HG03064 (cell line): ENCODE measurements around the gene TMEM250.

ENCODE experiments used
- ATAC-seq: cut with Tn5 transposase; IDR thresholded peaks from one replicate; pipeline ENCODE4 v1.9.1; 2021; ENCODE audit warnings: low read depth; ENCODE audit not compliant: unreplicated experiment

The TMEM250 gene

DNA sequence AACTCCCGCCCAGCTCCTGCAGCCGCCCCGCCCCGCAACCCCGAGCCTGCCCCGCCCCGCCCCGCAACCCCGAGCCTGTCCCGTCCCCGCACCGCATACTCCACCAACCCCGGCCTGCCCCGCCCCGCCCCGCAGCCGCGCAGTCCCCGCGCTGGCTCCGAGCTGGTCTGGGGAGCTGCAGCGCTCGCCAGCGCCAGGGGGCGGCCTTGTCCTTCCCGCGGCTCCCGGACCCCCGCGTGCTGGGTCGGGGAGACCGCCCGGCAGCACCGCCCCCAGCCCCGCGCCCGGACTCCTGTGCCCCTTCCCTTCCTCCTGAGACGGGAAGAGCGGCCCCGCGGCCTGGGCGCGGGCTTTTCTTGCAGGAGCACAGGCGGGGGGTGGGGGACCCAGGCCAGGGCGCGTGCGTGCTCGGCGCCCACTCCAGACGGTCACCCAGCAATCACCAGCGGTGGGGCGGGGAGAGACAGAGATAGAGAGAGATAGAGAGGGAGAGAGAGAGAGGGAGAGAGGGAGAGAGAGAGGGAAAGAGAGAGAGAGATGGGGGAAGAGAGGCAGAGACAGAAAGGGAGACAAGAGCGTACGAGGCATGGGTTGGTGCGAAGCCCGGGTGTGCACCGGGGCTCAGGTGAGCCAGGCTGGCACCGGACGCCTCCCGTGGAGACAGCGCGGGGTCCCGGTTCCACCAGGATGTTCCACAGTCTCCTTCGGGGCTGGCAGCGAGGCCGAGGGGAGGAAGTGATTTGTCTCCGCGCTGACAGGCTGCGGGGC lies 14.7 kb upstream of the TMEM250 start:
- no peak for ATAC-seq

DNA sequence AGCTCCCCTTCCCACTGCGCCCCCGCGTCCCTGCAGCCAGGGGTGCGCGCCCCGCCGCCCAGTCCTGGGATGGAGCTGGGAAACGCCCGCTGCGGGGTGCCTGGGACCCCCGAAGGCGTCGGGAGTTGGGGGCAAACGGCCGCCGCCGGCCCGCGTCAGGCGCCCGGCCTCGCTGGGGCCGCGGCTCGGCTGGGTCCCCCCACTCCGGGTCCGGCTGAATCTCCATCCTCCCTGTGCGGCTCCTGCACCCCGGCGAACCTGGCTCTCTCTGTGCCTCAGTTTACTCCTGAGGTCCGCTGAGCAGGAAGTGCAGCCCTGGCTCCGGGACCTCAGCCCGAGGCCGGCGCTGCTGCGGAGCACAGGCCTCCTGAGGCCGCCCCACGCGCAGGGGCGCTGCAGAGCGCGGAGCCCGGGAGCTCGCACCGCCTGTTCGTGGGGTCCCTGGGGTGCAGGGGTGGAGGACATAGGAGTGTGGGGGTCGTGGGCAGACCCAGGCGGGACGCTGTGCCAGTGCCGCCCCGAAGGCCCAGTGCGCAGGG lies 13.9 kb upstream of the TMEM250 start:
- ATAC-seq, result no peak

DNA sequence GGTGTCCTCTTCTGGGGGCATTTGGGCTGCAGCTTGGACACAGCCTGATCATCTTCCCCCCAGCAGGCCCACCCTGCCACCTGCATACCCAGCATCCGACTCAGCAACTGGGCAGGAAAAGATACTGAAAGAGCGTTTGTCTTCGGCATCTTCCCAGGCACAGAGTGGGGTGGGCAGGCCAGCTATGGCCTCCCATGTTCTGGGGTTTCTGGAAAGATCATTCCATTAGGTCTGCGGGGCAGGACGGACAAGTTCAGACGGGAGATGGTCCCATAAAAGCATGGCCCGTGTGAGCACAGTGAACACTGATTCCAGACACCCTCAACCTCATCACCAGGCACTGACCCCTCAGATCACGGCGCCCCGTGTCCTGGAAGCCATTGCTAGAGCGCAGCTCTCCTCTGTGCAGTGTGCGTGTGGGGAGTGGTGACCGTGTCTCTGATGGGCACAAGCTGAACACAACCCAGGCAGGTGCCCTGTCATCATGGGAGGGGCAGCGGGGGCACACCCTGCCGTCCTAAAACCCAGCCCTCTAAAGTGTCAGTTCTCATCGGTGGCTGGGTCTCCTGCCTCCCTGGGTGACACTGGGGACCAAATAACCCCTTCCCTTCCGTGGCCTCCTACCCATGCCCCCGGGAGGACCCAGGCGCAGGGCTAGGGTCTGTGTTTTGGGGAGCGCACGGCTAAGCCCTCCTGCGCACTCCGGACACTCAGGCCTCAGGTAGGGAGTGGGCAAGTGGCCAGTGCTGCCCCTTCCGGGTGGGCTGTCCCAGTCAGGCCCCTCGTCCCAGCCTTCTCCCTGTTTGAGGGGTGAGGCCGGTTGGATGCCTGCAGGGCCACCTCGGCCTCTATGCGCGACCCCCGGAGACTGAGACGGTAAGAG lies 13.2 kb upstream of the TMEM250 start:
- no peak for ATAC-seq

DNA sequence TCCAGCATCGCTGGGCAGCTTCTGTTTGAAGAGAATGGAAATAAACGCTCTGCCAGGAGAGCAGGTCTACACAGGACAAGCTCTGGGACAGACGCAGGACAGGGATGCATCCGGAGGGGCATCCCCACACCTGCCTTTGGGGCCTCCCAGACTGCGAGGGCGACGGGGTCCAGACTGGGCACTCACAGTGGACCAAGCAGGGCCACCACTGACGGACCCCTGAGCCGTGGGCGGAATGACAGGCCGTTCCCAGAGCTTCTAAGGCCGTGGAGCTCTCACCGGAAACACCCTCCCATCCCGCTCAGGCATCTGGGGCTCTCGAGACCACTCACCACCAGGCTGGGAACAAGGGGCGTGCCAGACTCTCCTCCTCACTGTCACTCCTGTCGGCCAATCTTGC lies 10.5 kb upstream of the TMEM250 start:
- no peak for ATAC-seq

DNA sequence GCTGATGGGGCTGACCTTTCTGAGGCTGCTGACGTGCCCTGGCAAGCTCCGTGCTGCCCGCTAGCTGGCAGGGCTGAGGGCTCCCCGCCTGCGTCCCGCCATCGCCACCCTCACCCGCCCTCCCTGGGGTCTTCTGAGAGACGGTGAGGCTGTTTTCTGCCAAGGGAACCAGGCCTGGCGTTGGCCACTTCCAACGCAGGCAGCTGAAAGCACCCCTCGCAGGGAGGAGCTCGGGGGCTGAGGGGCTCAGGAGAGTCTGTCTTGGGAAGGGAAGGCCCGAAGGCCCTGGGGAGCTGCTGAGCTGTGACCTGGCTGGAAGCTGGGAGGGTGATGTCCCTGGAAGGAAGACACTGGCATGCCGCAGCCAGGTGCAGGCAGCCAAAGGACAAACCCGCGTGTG lies 9.8 kb upstream of the TMEM250 start:
- no peak for ATAC-seq

DNA sequence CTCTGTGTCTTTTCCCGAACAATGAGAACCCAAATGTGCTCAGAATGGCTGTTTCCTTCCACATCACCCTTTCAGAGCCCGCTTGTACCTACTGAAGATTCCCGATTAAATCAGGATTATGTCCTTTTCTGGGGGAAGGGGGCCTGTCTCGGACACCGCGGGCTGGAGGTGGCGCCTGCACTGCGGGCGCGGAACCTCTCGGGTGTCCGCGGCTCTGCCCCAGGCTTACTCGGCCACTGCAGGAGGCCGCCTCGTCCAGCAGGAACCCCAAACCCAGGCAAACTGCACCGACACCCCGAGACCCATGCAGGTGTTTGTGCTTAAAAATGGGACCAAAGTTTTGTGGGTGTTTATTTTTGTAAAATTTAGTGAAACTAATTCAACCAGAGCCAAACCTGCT lies 8.6 kb upstream of the TMEM250 start:
- ATAC-seq, result no peak

DNA sequence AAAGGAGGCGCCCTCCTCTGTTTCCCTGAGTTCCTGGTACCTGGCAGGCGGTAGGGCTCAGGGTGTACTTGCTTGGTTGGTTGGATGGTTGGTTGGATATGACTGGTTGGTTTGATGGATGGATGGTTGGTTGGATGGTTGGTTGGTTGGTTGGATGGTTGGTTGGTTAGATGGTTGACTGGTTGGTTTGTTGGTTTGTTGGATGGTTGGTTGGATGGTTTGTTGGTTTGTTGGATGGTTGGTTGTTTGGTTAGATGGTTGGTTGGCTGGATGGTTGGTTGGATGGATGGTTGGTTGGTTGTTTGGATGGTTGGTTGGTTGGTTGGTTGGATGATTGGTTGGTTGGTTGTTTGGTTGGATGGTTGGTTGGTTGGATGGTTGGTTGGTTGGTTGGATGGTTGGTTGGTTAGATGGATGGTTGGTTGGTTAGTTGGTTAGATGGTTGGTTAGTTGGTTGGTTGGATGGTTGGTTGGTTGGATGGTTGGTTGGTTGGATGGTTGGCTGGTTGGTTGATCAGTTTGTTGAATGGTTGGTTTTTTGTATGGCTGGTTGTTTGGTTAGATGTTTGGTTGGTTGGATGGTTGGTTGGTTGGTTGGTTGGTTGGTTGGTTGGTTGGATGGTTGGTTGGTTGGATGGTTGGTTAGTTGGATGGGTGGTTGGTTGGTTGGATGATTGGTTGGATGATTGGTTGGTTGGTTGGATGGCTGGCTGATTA lies 6.5 kb upstream of the TMEM250 start:
- no peak for ATAC-seq

DNA sequence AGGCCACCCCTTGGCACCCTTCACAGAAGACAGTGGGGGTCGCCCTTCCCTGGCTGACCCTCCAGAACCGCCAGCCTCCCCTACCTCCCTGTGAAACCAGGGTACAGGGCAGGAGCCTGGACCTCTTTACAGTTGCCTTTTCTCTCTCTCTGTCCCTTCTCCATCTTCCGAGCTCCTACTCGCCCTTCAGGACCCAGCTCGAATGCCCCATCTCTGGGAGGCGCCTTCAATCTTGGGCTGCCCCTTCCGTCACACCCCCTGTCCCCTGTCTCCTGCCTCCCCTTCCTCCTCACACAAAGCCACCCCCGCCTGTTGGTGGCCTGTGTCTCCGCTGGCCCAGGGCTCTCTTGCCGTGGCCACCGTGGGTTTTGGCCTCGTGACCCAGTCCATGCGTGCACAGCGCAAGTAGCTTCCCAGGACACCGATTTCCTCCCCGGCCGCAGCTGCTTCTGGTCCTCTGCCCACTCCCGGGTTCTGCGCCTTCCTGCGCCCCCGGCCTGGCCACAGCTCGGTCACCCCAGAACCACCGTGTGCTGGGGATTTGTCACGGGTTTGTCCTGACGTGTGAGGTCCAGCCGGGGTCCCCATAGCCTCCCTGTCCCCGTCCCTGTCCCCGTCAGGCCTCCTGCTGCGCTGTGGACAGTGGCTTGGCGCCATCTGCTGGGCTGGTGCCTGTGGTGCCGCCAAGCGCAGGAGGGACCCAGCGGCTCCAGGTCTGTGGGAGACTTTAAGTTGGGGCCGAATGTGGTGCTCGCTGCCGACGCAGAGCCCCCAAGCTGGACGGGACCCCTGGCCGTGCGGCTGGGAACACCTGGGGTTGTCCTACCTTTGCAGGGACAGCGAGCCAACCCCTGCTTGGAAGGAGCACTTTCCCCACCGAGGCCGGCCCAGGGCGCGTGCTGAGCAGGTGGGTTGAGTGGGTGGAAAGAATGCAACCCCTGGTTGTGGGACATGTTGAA lies 4.0 kb upstream of the TMEM250 start:
- ATAC-seq, result no peak

DNA sequence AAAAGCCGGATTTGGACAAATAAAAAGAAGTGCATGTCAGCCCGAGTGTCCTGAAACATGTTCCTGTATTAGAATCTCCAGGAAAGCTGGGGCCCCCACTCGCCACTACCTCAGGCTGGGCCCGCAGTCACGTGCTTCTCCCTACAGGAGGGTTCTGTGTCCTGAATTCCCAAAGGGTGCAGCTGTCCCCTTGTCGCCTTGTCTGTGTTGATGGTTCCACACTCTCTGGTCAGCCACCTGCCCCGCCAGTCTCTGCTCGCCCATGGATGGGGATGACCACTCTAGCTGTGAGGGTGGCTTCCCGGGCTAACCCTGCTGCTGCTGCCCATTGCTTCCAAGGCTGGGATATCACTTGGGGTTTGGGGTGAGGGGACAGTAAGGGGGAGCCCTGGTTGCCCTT lies 3.1 kb upstream of the TMEM250 start:
- ATAC-seq, result no peak

DNA sequence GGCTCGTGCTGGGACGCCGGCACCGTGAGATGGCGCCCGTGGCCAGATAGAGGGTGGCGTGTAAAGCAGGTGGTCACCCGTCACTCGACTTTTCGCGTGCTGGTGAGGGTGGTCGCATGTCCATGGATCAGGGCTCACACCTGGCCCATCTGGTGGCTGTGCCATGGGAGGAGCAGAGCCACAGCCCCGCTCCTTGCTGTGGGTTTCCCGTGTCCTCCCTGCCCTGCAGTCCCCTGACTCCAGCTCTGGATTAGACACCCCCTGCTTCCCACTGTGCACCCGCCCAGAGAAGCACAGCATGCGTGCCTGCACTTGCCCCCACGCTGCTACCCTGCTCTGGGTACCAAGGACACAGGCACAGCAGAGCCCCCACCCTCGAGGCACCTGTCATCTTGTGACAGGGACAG lies 1.8 kb upstream of the TMEM250 start:
- no peak for ATAC-seq

DNA sequence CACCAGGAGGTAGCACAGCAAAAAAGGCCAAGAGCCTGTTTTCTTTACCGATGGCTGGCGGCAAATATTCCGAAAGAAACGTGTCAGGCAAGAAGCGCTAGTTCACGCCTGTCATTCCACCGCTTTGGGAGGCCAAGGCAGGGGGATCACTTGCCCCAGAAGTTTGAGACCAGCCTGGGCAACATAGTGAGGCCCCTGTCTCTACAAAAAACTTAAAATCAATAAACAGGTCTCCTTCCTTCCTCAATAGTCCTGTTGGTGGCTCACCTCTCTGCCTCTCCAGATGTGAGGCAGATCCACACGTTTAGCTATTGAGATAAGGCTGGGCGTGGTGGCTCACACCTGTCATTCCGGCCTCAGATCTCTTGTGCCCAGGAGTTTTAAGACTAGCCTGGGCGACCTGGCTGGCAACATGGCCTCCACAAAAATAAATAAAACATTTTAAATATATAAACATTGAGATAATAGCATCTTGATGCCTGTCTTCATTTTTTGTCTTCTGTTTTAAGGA lies 1.3 kb upstream of the TMEM250 start:
- no peak for ATAC-seq

DNA sequence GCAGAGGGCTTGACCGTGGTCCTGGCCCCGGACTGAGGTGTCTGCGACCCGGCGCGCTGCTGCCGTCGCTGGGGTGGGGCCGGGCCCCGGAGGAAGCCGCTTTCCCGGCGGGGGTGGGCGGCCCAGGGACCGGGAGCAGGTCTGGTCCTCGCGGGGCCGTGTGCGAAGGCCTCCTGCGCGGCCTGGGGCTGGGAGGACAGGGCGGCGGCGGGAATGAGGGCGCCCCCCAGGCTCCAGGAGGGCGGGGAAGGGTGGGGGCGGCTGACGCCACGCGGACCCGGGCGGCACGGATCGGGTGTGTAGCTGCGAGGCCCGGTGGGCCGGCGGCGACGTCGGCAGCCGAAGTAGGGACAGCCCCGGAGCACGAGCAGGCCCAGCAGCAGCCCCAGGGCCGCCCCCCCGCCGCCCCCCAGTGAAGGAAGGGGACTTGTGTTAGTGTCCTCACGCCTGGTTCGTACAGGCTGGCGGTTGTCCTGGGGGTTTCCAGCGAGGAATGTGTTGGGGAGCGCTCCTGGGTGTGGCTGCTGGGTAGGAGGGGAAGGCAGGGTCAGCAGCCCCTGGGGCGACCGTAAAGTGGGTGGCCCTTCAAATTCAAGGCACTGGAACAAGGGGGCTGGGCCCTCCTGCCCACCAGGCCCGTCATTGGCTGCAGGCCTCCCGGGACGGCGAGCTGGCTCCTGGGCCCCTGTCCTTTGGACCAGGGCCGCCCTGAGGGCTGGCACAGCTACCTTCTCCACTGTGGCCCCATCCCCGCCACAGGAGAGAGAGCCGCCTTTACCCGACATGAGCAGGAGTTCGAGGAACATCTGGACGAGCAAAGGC lies 597 bp upstream of the TMEM250 start:
- ATAC-seq, result peak; percentile 7

DNA sequence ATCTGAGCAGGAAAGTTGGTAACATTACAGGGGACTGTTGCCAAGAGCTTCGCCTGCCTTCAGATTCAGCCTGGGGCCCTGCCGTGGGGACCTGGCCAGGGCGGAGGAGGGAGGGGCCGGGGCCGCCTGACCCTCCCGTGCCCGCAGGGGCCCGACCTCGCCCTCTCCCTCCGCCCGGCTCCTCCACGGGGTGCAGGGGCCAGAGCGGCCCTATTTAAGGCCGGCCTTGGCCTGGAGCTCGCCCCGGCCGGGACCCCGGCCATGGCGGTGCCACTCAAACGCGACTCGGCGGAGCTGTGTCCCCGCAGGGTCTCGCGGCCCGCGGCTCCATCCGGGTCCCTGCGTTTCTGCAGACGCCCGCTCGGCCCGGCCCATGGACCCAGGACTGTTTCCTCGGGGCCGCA lies 757 bp downstream of the TMEM250 start:
- ATAC-seq, result peak; percentile 9

DNA sequence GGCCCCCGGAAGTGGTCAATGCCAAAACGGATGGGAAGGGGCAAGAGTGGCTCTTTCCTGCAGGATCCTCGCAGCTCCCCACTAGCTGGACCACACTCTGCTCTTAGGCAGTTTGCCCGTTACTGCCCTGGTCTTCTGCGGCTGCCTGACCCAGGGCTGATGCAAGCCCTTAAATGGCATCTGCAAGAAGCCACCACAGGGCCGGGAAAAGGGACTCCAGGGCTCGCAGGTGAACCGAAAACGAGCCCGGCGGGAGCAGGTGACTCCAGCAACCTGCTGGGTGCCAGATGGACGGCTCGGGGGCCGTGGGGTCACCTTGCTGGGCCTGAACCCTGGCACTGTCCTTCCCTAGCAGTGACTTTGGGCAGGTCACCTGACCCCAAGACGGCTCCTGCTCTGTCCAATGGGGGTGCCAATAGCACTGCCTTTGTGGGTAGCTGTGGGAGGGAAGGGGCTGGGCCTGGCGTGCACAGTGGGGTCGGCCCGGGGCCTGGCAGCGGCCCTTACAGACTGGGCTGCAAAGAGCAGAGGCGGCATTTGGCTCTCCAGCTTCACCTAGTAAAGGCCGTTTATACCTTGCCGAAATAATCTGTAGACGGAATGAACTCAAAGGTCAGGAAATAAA lies 1.3 kb downstream of the TMEM250 start:
- no peak for ATAC-seq

DNA sequence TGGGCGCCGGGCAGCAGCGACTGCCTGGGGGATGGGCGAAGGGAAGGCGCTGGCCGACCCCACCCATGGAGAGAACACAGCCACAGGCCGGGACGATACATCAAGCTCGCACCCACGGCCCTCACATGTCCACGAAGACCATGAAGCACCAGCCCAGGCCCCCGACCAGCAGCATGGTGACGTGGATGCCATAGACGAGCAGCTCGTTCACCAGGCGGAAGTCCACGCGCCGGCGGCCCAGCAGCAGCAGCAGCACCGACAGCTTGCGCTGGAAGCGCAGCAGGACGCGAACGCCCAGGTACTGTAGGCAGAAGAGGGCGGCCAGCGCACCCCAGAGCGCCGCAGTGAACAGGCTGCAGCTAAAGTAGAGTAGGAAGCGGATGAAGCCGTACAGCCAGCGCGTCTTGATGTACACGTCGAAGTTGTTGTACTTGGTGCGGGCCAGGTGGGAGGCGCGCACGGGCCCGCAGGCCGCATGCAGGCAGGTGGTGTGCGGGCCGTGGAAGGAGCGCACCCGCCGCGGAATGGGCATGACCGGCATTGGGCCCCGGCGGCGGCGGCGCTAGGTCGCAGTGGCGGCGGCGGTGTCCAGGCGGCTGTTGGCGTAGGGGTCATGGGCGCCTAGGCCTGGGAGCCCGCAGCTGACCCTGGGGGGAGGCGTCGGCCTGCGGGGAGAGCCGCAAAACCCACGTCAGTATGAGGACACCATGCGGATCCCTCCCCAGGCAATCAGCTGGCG lies 2.1 kb downstream of the TMEM250 start:
- no peak for ATAC-seq

DNA sequence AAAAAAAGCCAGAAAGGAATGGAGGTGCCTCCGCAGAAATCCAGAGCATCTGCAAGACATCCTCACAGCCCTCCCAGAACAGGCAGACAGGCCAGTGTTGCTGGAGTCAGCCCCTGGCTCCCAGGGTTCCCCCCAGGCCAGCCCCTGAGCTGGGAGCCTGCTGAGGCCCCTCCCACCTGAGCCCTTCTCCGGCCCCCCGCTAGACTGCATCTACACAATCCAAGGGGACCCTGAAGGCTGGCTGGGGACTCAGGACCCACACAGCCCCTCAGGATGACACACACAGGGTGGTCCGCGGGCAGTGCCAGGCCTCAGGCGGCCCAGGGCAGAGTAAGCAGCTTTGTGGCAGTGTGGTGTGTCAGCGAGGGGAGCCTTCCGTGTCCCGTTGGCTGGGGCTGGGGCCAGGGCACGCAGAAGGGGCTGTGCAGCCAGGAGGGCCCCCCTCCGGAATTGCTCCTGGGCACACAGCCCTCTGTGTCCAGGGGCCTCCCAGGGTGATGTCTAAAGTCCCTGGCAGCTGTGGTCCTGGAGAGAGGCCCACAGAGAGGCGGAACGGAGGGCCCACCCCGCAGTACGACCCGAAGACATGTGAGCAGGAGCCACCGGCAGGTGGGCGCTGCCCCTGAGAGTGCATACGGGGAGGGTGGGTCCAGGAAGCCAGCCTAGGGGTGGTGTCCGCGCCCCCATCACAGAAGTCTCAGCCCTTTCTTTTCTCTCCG lies 2.9 kb downstream of the TMEM250 start:
- ATAC-seq, result no peak

DNA sequence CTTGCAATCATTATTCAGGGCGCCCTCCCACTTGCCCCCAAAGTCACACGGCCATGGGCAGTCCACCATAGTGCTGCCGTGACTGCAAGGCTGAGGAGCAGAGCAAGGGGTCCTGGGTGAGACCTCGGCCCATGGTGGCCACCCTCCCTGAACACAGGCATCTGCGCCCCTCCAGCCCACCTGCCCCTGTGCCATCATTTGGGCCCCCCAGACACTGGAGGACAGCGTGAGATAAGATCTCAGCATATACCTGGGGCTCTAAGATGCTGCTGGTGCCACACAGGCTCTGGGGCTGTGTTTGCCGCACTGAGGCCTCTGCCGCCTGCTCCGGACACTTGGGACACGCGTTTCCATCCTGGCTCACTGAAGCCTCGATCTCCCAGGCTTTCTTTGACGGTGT lies 3.5 kb downstream of the TMEM250 start:
- ATAC-seq, result no peak
